ENCODE measurements around the gene KRT71.
"Not testable (repeated sequence)": the region's sequence is repeated elsewhere in the genome, so short reads cannot be mapped to it uniquely, and the experiment has no call there.

KRT71 gene

GRCh38 chr12:52552681-52553195 lies at the start of gene KRT71:
Gene KRT71, minus strand, starts transcription at chr12:52553145. Its CDS starts 68 bp downstream, at chr12:52553077.
- H3K4me3 ChIP-seq (ENCODE audit: low read depth, low read length): no peak within 1 kb of the TSS
- no peaks in the 10 kb centered on the region for H3K36me3 ChIP-seq (ENCODE audit: control insufficient read depth, insufficient read depth, low read length)
- no peaks in the 10 kb centered on the region for H3K4me1 ChIP-seq (ENCODE audit: control insufficient read depth, insufficient read depth, low read length)
- H3K27ac ChIP-seq (ENCODE audit: low read depth, low read length): no peak within 1 kb of the TSS
- H3K27me3 ChIP-seq (ENCODE audit: control insufficient read depth, insufficient read depth, low read length): no peaks in the 10 kb centered on the region
- no peak within 1 kb of the TSS for H3K9ac ChIP-seq (ENCODE audit: low read depth, low read length)
- H3K9me3 ChIP-seq (ENCODE audit: control insufficient read depth, insufficient read depth, low read length): no peaks in the 10 kb centered on the region

GRCh38 chr12:52602552-52602951 lies 49.6 kb upstream of the KRT71 start:
- Histone ChIP-seq H3K36me3 (ENCODE audit: control insufficient read depth, insufficient read depth, low read length) (no peaks in the 10 kb centered on the region), H3K27me3 (ENCODE audit: control insufficient read depth, insufficient read depth, low read length) (peaks cover 23% of the 10 kb centered on the region), H3K9ac (ENCODE audit: low read depth, low read length) (no peak overlapping the region), H3K4me1 (ENCODE audit: control insufficient read depth, insufficient read depth, low read length) (no peaks in the 10 kb centered on the region), H3K27ac (ENCODE audit: low read depth, low read length) (no peak overlapping the region), H3K4me3 (ENCODE audit: low read depth, low read length) (no peak overlapping the region), H3K9me3 (ENCODE audit: control insufficient read depth, insufficient read depth, low read length) (no peaks in the 10 kb centered on the region)

GRCh38 chr12:52601671-52602070 lies 48.7 kb upstream of the KRT71 start:
- H3K9ac ChIP-seq (ENCODE audit: low read depth, low read length): no peak overlapping the region
- no peaks in the 10 kb centered on the region for H3K4me1 ChIP-seq (ENCODE audit: control insufficient read depth, insufficient read depth, low read length)
- H3K4me3 ChIP-seq (ENCODE audit: low read depth, low read length): no peak overlapping the region
- no peaks in the 10 kb centered on the region for H3K36me3 ChIP-seq (ENCODE audit: control insufficient read depth, insufficient read depth, low read length)
- peaks cover 23% of the 10 kb centered on the region for H3K27me3 ChIP-seq (ENCODE audit: control insufficient read depth, insufficient read depth, low read length)
- no peaks in the 10 kb centered on the region for H3K9me3 ChIP-seq (ENCODE audit: control insufficient read depth, insufficient read depth, low read length)
- H3K27ac ChIP-seq (ENCODE audit: low read depth, low read length): no peak overlapping the region

- H3K27ac ChIP-seq (ENCODE audit: low read depth, low read length): no peak within 1 kb of the TSS
- no peak within 1 kb of the TSS for H3K9ac ChIP-seq (ENCODE audit: low read depth, low read length)
- peaks cover 23% of the 10 kb centered on the region for H3K27me3 ChIP-seq (ENCODE audit: control insufficient read depth, insufficient read depth, low read length)
- H3K4me3 ChIP-seq (ENCODE audit: low read depth, low read length): no peak within 1 kb of the TSS
- H3K36me3 ChIP-seq (ENCODE audit: control insufficient read depth, insufficient read depth, low read length): no peaks in the 10 kb centered on the region
- H3K9me3 ChIP-seq (ENCODE audit: control insufficient read depth, insufficient read depth, low read length): no peaks in the 10 kb centered on the region
- no peaks in the 10 kb centered on the region for H3K4me1 ChIP-seq (ENCODE audit: control insufficient read depth, insufficient read depth, low read length)
These were observed 48.1 kb upstream of the KRT71 start, which contains the start of gene KRT72 for GRCh38 chr12:52600941-52601481. Gene KRT72, minus strand, starts transcription at chr12:52601463. Its CDS starts 11 bp downstream, at chr12:52601452.

GRCh38 chr12:52600475-52600874 lies 47.5 kb upstream of the KRT71 start:
- Histone ChIP-seq H3K9me3 (ENCODE audit: control insufficient read depth, insufficient read depth, low read length) (no peaks in the 10 kb centered on the region), H3K27me3 (ENCODE audit: control insufficient read depth, insufficient read depth, low read length) (peaks cover 23% of the 10 kb centered on the region), H3K27ac (ENCODE audit: low read depth, low read length) (no peak overlapping the region), H3K4me3 (ENCODE audit: low read depth, low read length) (no peak overlapping the region), H3K36me3 (ENCODE audit: control insufficient read depth, insufficient read depth, low read length) (no peaks in the 10 kb centered on the region), H3K9ac (ENCODE audit: low read depth, low read length) (no peak overlapping the region), H3K4me1 (ENCODE audit: control insufficient read depth, insufficient read depth, low read length) (no peaks in the 10 kb centered on the region)

- no peaks in the 10 kb centered on the region for H3K9me3 ChIP-seq (ENCODE audit: control insufficient read depth, insufficient read depth, low read length)
- H3K36me3 ChIP-seq (ENCODE audit: control insufficient read depth, insufficient read depth, low read length): no peaks in the 10 kb centered on the region
- H3K27me3 ChIP-seq (ENCODE audit: control insufficient read depth, insufficient read depth, low read length): peaks cover 23% of the 10 kb centered on the region
- H3K4me3 ChIP-seq (ENCODE audit: low read depth, low read length): no peak overlapping the region
- H3K27ac ChIP-seq (ENCODE audit: low read depth, low read length): no peak overlapping the region
- H3K4me1 ChIP-seq (ENCODE audit: control insufficient read depth, insufficient read depth, low read length): no peaks in the 10 kb centered on the region
- no peak overlapping the region for H3K9ac ChIP-seq (ENCODE audit: low read depth, low read length)
These were observed 47.1 kb upstream of the KRT71 start for GRCh38 chr12:52600071-52600470.

DNA sequence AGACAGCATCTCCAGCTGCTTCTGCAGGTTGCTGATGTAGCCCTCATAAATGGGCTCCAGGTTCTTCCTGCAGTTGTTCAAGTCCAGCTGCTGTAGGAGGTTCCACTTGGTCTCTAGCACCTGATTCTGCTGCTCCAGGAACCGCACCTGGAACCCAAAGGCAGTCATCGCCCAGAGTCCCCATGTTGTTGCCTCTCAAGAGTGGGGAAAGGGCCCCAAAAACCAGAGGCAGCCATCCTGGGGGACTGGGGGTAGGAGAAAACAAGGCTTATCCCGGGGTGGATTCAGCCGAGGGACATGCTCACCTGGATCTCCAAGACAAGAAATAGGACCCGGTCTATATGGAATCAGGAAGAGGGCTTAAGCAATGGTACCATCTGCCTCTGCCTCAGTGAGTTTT lies 46.0 kb upstream of the KRT71 start:
- Histone ChIP-seq H3K9me3 (ENCODE audit: control insufficient read depth, insufficient read depth, low read length) (no peaks in the 10 kb centered on the region), H3K9ac (ENCODE audit: low read depth, low read length) (no peak overlapping the region), H3K36me3 (ENCODE audit: control insufficient read depth, insufficient read depth, low read length) (no peaks in the 10 kb centered on the region), H3K4me1 (ENCODE audit: control insufficient read depth, insufficient read depth, low read length) (no peaks in the 10 kb centered on the region), H3K4me3 (ENCODE audit: low read depth, low read length) (no peak overlapping the region), H3K27ac (ENCODE audit: low read depth, low read length) (no peak overlapping the region), H3K27me3 (ENCODE audit: control insufficient read depth, insufficient read depth, low read length) (peaks cover 23% of the 10 kb centered on the region)

DNA sequence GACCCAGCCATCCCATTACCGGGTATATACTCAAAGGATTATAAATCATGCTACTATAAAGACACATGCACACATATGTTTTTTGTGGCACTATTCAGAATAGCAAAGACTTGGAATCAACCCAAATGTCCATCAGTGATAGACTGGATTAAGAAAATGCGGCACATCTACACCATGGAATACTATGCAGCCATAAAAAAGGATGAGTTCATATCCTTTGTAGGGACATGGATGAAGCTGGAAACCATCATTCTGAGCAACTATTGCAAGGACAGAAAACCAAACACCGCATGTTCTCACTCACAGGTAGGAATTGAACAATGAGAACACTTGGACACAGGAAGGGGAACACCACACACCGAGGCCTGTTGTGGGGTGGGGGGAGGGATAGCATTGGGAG lies 41.3 kb upstream of the KRT71 start:
- H3K27ac ChIP-seq (ENCODE audit: low read depth, low read length); H3K4me3 ChIP-seq (ENCODE audit: low read depth, low read length); H3K36me3 ChIP-seq (ENCODE audit: control insufficient read depth, insufficient read depth, low read length); H3K27me3 ChIP-seq (ENCODE audit: control insufficient read depth, insufficient read depth, low read length); H3K9ac ChIP-seq (ENCODE audit: low read depth, low read length); H3K4me1 ChIP-seq (ENCODE audit: control insufficient read depth, insufficient read depth, low read length): not testable (repeated sequence)
- peaks cover 13% of the 10 kb centered on the region for H3K9me3 ChIP-seq (ENCODE audit: control insufficient read depth, insufficient read depth, low read length)

DNA sequence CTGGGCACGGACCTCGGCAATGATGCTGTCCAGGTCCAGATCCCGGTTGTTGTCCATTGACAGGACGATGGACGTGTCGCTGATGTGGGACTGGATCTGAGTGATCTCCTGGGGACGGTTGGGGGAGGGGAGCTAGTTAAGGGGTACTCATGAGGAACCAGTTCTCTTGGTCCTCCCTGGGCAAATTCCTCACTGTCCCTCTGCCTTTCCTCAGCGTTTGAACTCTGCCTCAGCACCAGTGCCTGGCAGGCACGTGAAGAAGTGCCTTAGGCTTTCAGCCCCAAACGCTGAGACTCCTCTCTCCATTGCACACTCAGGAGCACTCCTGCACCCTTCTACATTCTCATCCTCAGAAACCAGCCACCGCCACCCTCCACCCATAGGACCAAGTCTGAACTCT lies 38.6 kb upstream of the KRT71 start:
- Histone ChIP-seq H3K4me3 (ENCODE audit: low read depth, low read length) (no peak overlapping the region), H3K9ac (ENCODE audit: low read depth, low read length) (no peak overlapping the region), H3K4me1 (ENCODE audit: control insufficient read depth, insufficient read depth, low read length) (no peaks in the 10 kb centered on the region), H3K27ac (ENCODE audit: low read depth, low read length) (no peak overlapping the region), H3K27me3 (ENCODE audit: control insufficient read depth, insufficient read depth, low read length) (no peaks in the 10 kb centered on the region), H3K36me3 (ENCODE audit: control insufficient read depth, insufficient read depth, low read length) (no peaks in the 10 kb centered on the region), H3K9me3 (ENCODE audit: control insufficient read depth, insufficient read depth, low read length) (peaks cover 13% of the 10 kb centered on the region)

GRCh38 chr12:52590021-52590420 lies 37.1 kb upstream of the KRT71 start:
- no peak overlapping the region for H3K27ac ChIP-seq (ENCODE audit: low read depth, low read length)
- H3K9ac ChIP-seq (ENCODE audit: low read depth, low read length): no peak overlapping the region
- peaks cover 13% of the 10 kb centered on the region for H3K9me3 ChIP-seq (ENCODE audit: control insufficient read depth, insufficient read depth, low read length)
- H3K4me1 ChIP-seq (ENCODE audit: control insufficient read depth, insufficient read depth, low read length): no peaks in the 10 kb centered on the region
- H3K4me3 ChIP-seq (ENCODE audit: low read depth, low read length): no peak overlapping the region
- no peaks in the 10 kb centered on the region for H3K27me3 ChIP-seq (ENCODE audit: control insufficient read depth, insufficient read depth, low read length)
- H3K36me3 ChIP-seq (ENCODE audit: control insufficient read depth, insufficient read depth, low read length): no peaks in the 10 kb centered on the region

- no peak overlapping the region for H3K9ac ChIP-seq (ENCODE audit: low read depth, low read length)
- no peak overlapping the region for H3K4me3 ChIP-seq (ENCODE audit: low read depth, low read length)
- H3K36me3 ChIP-seq (ENCODE audit: control insufficient read depth, insufficient read depth, low read length): no peaks in the 10 kb centered on the region
- peaks cover 13% of the 10 kb centered on the region for H3K9me3 ChIP-seq (ENCODE audit: control insufficient read depth, insufficient read depth, low read length)
- H3K27me3 ChIP-seq (ENCODE audit: control insufficient read depth, insufficient read depth, low read length): no peaks in the 10 kb centered on the region
- no peaks in the 10 kb centered on the region for H3K4me1 ChIP-seq (ENCODE audit: control insufficient read depth, insufficient read depth, low read length)
- no peak overlapping the region for H3K27ac ChIP-seq (ENCODE audit: low read depth, low read length)
These were observed 34.6 kb upstream of the KRT71 start for GRCh38 chr12:52587563-52587962.

Measured in HUES48 (cell line).